ENCODE results near the gene SENP7. TPM values are rescaled to one million over a fixed set of nuclear protein-coding genes. Genes with fewer than 3 reads are reported as not detected.

Gene SENP7
- total RNA-seq, 1 experiment from 2014 or later: 7.9 TPM

- Histone ChIP-seq H3K79me2 (ENCODE audit: insufficient read depth, low read length) (no peaks in the 10 kb centered on the region), H4K20me1 (ENCODE audit: insufficient read depth) (no peaks in the 10 kb centered on the region), H3K4me3 (replicated peaks in 1 of 2; ENCODE audit: low read depth in 1 of 2, low read length in 2 of 2) (no peak overlapping the region), H3K4me1 (ENCODE audit: control insufficient read depth in 1 of 2, insufficient read depth in 2 of 2, low read length in 2 of 2) (no peaks in the 10 kb centered on the region), H3K4me2 (ENCODE audit: low read length) (no peak overlapping the region), H3K9me3 (ENCODE audit: control insufficient read depth in 1 of 2, insufficient read depth in 1 of 2, low read depth in 1 of 2, low read length in 2 of 2) (peaks cover 0 to under 1% of the 10 kb centered on the region in 2 experiments; a peak in 1 of 4 replicates), H3K27me3 (ENCODE audit: insufficient read depth, low read length) (no peaks in the 10 kb centered on the region), H3K9ac (ENCODE audit: low read length) (no peak overlapping the region), H3K27ac (ENCODE audit: low read depth, low read length) (no peak overlapping the region), H3K36me3 (ENCODE audit: control insufficient read depth in 1 of 2, insufficient read depth in 2 of 2, low read length in 2 of 2) (no peaks in the 10 kb centered on the region), H3K9me2 (ENCODE audit: insufficient read depth) (no peaks in the 10 kb centered on the region), H2AFZ (ENCODE audit: low read depth, low read length, poor library complexity, severe bottlenecking) (no peak overlapping the region)
- RAD21 ChIA-PET (ENCODE audit: low non-redundant PET in 1 of 2, low total read pairs in 2 of 2, uncharacterized antibody in 2 of 2, unreplicated experiment in 2 of 2): no interaction called here
- intact Hi-C loops (cut with micrococcal nuclease): loop anchor here (10.0 kb wide), 1 partner anchor 163 kb away; no protein-coding TSS in a partner anchor
- ATAC-seq (no peak), DNase-seq (ENCODE audit: low read depth, low spot score) (no peak)
- POLR2A ChIA-PET: no interaction called here
- BruUV-seq (replicated peaks): no TSS peak
- CTCF ChIA-PET: no interaction called here
- no peak for TF ChIP-seq ATF3 (IDR thresholded peaks at IDR 0.05)
- no peak for TF ChIP-seq CBX3 (IDR thresholded peaks at IDR 0.05; ENCODE audit: low read depth)
- no peak for TF ChIP-seq SRF (IDR thresholded peaks at IDR 0.05; ENCODE audit: low read depth)
- no peak for TF ChIP-seq MAX (IDR thresholded peaks at IDR 0.05)
Measured at GRCh38 chr3:101387351-101387750, 125.7 kb downstream of the SENP7 start.

- no peak for DNase-seq (ENCODE audit: low read depth, low spot score)
- H3K36me3 ChIP-seq (ENCODE audit: control insufficient read depth in 1 of 2, insufficient read depth in 2 of 2, low read length in 2 of 2): no peaks in the 10 kb centered on the region
- no peak overlapping the region for H3K4me3 ChIP-seq (replicated peaks in 1 of 2; ENCODE audit: low read depth in 1 of 2, low read length in 2 of 2)
- no peaks in the 10 kb centered on the region for H3K9me3 ChIP-seq (ENCODE audit: control insufficient read depth in 1 of 2, insufficient read depth in 1 of 2, low read depth in 1 of 2, low read length in 2 of 2)
- H4K20me1 ChIP-seq (ENCODE audit: insufficient read depth): no peaks in the 10 kb centered on the region
- no peaks in the 10 kb centered on the region for H3K4me1 ChIP-seq (ENCODE audit: control insufficient read depth in 1 of 2, insufficient read depth in 2 of 2, low read length in 2 of 2)
- no peak overlapping the region for H3K9ac ChIP-seq (ENCODE audit: low read length)
- no TSS peak for BruUV-seq (replicated peaks)
- H3K79me2 ChIP-seq (ENCODE audit: insufficient read depth, low read length): no peaks in the 10 kb centered on the region
- H2AFZ ChIP-seq (ENCODE audit: low read depth, low read length, poor library complexity, severe bottlenecking): no peak overlapping the region
- no peak for ATAC-seq
- H3K9me2 ChIP-seq (ENCODE audit: insufficient read depth): no peaks in the 10 kb centered on the region
- intact Hi-C loops (cut with micrococcal nuclease): loop anchor here (5.0 to 10.0 kb wide), 2 partner anchors 160 to 312 kb away; no protein-coding TSS in a partner anchor
- RAD21 ChIA-PET (ENCODE audit: low non-redundant PET in 1 of 2, low total read pairs in 2 of 2, uncharacterized antibody in 2 of 2, unreplicated experiment in 2 of 2): no interaction called here
- H3K4me2 ChIP-seq (ENCODE audit: low read length): no peak overlapping the region
- no peak overlapping the region for H3K27ac ChIP-seq (ENCODE audit: low read depth, low read length)
- POLR2A ChIA-PET: no interaction called here
- TF ChIP-seq EGR1 (IDR thresholded peaks at IDR 0.05; ENCODE audit: low read depth) (no peak), ZFX (IDR thresholded peaks at IDR 0.05) (no peak), TCF7L2 (IDR thresholded peaks at IDR 0.05; ENCODE audit: borderline replicate concordance, extremely low read depth, insufficient read depth, insufficient read length) (no peak), JUND (IDR thresholded peaks at IDR 0.05) (no peak), SRF (IDR thresholded peaks at IDR 0.05; ENCODE audit: low read depth) (no peak), CEBPB (IDR thresholded peaks at IDR 0.05; ENCODE audit: low read depth) (no peak), CBX3 (IDR thresholded peaks at IDR 0.05; ENCODE audit: low read depth) (no peak), POLR2AphosphoS5 (IDR thresholded peaks at IDR 0.05; ENCODE audit: low read depth, low read length) (no peak), EZH2phosphoT487 (IDR thresholded peaks at IDR 0.05; ENCODE audit: borderline replicate concordance) (no peak), RAD21 (IDR thresholded peaks at IDR 0.05; ENCODE audit: low read depth) (no peak), POLR2A (IDR thresholded peaks at IDR 0.05; ENCODE audit: borderline replicate concordance, extremely low read depth, insufficient read depth, insufficient read length) (no peak), ZBTB33 (IDR thresholded peaks at IDR 0.05; ENCODE audit: extremely low read depth, insufficient replicate concordance, low read length) (no peak), EZH2 (IDR thresholded peaks at IDR 0.05) (no peak), SP1 (IDR thresholded peaks at IDR 0.05; ENCODE audit: low read depth) (no peak), YY1 (IDR thresholded peaks at IDR 0.05; ENCODE audit: extremely low read depth, insufficient replicate concordance, low read depth, low read length) (no peak), ATF3 (IDR thresholded peaks at IDR 0.05) (no peak), SIN3A (IDR thresholded peaks at IDR 0.05; ENCODE audit: low read depth) (no peak), ZNF274 (IDR thresholded peaks at IDR 0.05; ENCODE audit: low read depth, low read length) (no peak), MAX (IDR thresholded peaks at IDR 0.05) (no peak)
- CTCF ChIA-PET: no interaction called here
- no peaks in the 10 kb centered on the region for H3K27me3 ChIP-seq (ENCODE audit: insufficient read depth, low read length)
Measured at GRCh38 chr3:101384426-101384825, 128.6 kb downstream of the SENP7 start.
